Heart left ventricle (tissue), 13 donors: ENCODE measurements around the gene KIAA1958.

Experiments used
- CTCF ChIP-seq, 12 donors: fragments of 200-600 bp; sonication (generic) in 4 of 12; IDR thresholded peaks; one replicate each; pipeline versions ENCODE4 v1.5.0 to v1.8.0; 2018 to 2022; ENCODE audit warnings: antibody characterized with exemption in 12 of 12, mild to moderate bottlenecking in 5 of 12
- POLR2A ChIP-seq, 2 donors: fragments of 450-650 bp; IDR thresholded peaks; one replicate each; pipeline ENCODE4 v1.6.1; 2017; ENCODE audit warnings: antibody characterized with exemption in 2 of 2, mild to moderate bottlenecking in 2 of 2, moderate library complexity in 2 of 2
- donor health status: ischemic (EF 13 %, LVEDD 7.1; RV severe dilation, severe dysfunction).
- donor health status: DM: no; HTN: yes; CAD: no.
- donor health status: DM: no; HTN: no; CAD: no.
- donor health status: ischemic (EF 25% LVEDD 6.9; RV normal size, moderate dysfunction).
- donor health status: ischemic (EF 25% LVEDD 5.7; RV mildly dilated, moderate dysfunction).
- donor health status: ischemic (EF 35%, LVEDD 5.7; RV mildly dilated, moderate dysfunction).
- donor health status: nonischemic (EF 11% LVEDD 7.7; RV severe dilation, severe dysfunction).
- donor health status: DM: yes; HTN: yes; CAD: no.
- donor health status: PGD.
- donor health status: ischemic (EF 29% LVEDD 5.4; RV normal size, mild dysfunction).
- donor health status: nonischemic (EF 23%, LVEDD 6.1; RV moderate dilation, normal function).

GRCh38 chr9:112581469-112582176, 95.0 kb downstream of the KIAA1958 start:
- TF ChIP-seq CTCF (IDR thresholded peaks at IDR 0.05) = no peak
- no peak for TF ChIP-seq POLR2A (IDR thresholded peaks at IDR 0.05)
